HepG2 (cell line): ENCODE measurements around the gene ILDR2. TPM values are rescaled to one million over a fixed set of nuclear protein-coding genes. Genes with fewer than 3 reads are reported as not detected.

Experiments used
- ATAC-seq: fragments of 200-7000 bp; cut with Tn5 transposase; 3 replicates; pipeline ENCODE4 v1.9.1; 2020; ENCODE audit warnings: mild to moderate bottlenecking, moderate library complexity
- BruUV-seq: library from RNA; stranded (reverse); fragments of 400-500 nt; replicated peaks from 2 replicates; lab custom pipeline; 2021; lab: Mats Ljungman, UMichigan
- CTCF ChIA-PET: fragments of 300-600 bp; formaldehyde crosslinking; extraction: SDS; loops from one replicate; lab custom pipeline; 2021; ENCODE audit warnings: low total read pairs, inconsistent platforms, low intra/inter-chr PET ratio; lab: Yijun Ruan, JAX
- POLR2A ChIA-PET: fragments of 350-600 bp; sonication (Branson Sonifier 250); formaldehyde crosslinking; loops from one replicate; lab custom pipeline; 2020; ENCODE audit warnings: antibody characterized with exemption, inconsistent platforms; lab: Yijun Ruan, JAX
- DNase-seq: peaks from one replicate; pipeline ENCODE4 v3.0.0-alpha.2; 2015; ENCODE audit warnings: low spot score
- FAIRE-seq: peaks from 3 replicates; lab custom pipeline; 2011; peaks lifted over from hg19 to GRCh38; lab: Jason Lieb, UNC
- H2AFZ ChIP-seq: one replicate; pipeline ENCODE4 v1.6.1; 2011; ENCODE audit warnings: low read length, inconsistent platforms
- H3K27ac ChIP-seq: fragments of 300-600 bp; 3 replicates; pipeline ENCODE4 v1.8.0; 2011; ENCODE audit warnings: mixed run types, mild to moderate bottlenecking, mixed read lengths, low read length, inconsistent platforms; ENCODE audit not compliant: insufficient read depth; ENCODE audit errors: extremely low read length
- H3K27me3 ChIP-seq, 2 experiments: fragments of 200-600 bp in 1 of 2; 2 replicates in 1 of 2; 3 replicates in 1 of 2; pipeline versions ENCODE4 v1.6.0 to v1.8.0; 2011; ENCODE audit warnings: low read length in 2 of 2, mild to moderate bottlenecking in 2 of 2, moderate library complexity in 2 of 2, inconsistent platforms in 1 of 2; ENCODE audit not compliant: insufficient read depth in 2 of 2, control insufficient read depth in 1 of 2
- H3K36me3 ChIP-seq, 2 experiments: fragments of 200-600 bp in 1 of 2; replicated peaks in 1 of 2; 2 replicates in 1 of 2; 3 replicates in 1 of 2; pipeline versions ENCODE4 v1.5.1 to v1.8.0; 2011; ENCODE audit warnings: low read length in 2 of 2, inconsistent platforms in 1 of 2; ENCODE audit not compliant: insufficient read depth in 2 of 2, control insufficient read depth in 1 of 2
- H3K4me1 ChIP-seq: 2 replicates; pipeline ENCODE4 v1.5.1; 2012; ENCODE audit warnings: low read length, inconsistent platforms; ENCODE audit not compliant: insufficient read depth
- H3K4me2 ChIP-seq: 2 replicates; pipeline ENCODE4 v1.6.0; 2011; ENCODE audit warnings: low read depth, low read length, inconsistent platforms
- H3K4me3 ChIP-seq, 3 experiments: fragments of 200-600 bp in 1 of 3; sonication (generic), shearing (Covaris generic) in 1 of 3; replicated peaks in 1 of 3; 2 replicates each; pipeline ENCODE4 v1.5.1; 2011 to 2016; ENCODE audit warnings: low read length in 3 of 3, inconsistent platforms in 2 of 3, low read depth in 2 of 3, mild to moderate bottlenecking in 2 of 3, control low read depth in 1 of 3, mixed read lengths in 1 of 3; ENCODE audit not compliant: insufficient read depth in 1 of 3
- H3K79me2 ChIP-seq: one replicate; pipeline ENCODE4 v1.6.1; 2011; ENCODE audit warnings: low read length, inconsistent platforms; ENCODE audit not compliant: insufficient read depth
- H3K9ac ChIP-seq: 2 replicates; pipeline ENCODE4 v1.6.0; 2011; ENCODE audit warnings: mild to moderate bottlenecking, low read depth, low read length, inconsistent platforms; ENCODE audit not compliant: insufficient read depth
- H3K9me3 ChIP-seq: 2 replicates; pipeline ENCODE4 v1.5.1; 2012; ENCODE audit warnings: mild to moderate bottlenecking, low read length
- H4K20me1 ChIP-seq: 2 replicates; pipeline ENCODE4 v1.6.0; 2011; ENCODE audit warnings: inconsistent platforms, mild to moderate bottlenecking, low read length, moderate library complexity; ENCODE audit not compliant: insufficient read depth
- ASH2L ChIP-seq: fragments of 300-600, 200-600 bp; sonication (generic); IDR thresholded peaks from 2 replicates; pipeline ENCODE4 v1.7.0; 2017; ENCODE audit warnings: low read depth, mild to moderate bottlenecking, moderate library complexity, mixed read lengths, low read length; ENCODE audit not compliant: insufficient read length
- MBD4 ChIP-seq: IDR thresholded peaks from 2 replicates; pipeline ENCODE4 v1.6.1; 2012; ENCODE audit warnings: low read length, inconsistent platforms, borderline replicate concordance
- SAP130 ChIP-seq: IDR thresholded peaks from 2 replicates; pipeline ENCODE4 v1.6.1; 2016; ENCODE audit warnings: low read depth
- TCF12 ChIP-seq, 2 experiments: fragments of 450-650 bp in 1 of 2; sonication (generic) in 1 of 2; formaldehyde crosslinking in 1 of 2; IDR thresholded peaks; 2 replicates each; pipeline versions ENCODE4 v1.6.1 to v1.8.0; 2017 to 2022; ENCODE audit warnings: antibody characterized with exemption in 1 of 2, mild to moderate bottlenecking in 1 of 2, missing genetic modification reagents in 1 of 2, moderate library complexity in 1 of 2
- ZMAT3 ChIP-seq: sonication (generic); formaldehyde crosslinking; conservative IDR thresholded peaks from 2 replicates; pipeline ENCODE4 v1.7.0; 2021; ENCODE audit warnings: missing genetic modification reagents
- ZMYM2 ChIP-seq: sonication (generic); formaldehyde crosslinking; IDR thresholded peaks from 2 replicates; pipeline ENCODE4 v1.8.0; 2022; ENCODE audit warnings: mild to moderate bottlenecking, missing genetic modification reagents
- ZNF12 ChIP-seq: sonication (generic); formaldehyde crosslinking; IDR thresholded peaks from 2 replicates; pipeline ENCODE4 v1.5.0; 2020; ENCODE audit warnings: missing genetic modification reagents
- ZNF121 ChIP-seq: sonication (generic); formaldehyde crosslinking; IDR thresholded peaks from 2 replicates; pipeline ENCODE4 v1.5.0; 2020; ENCODE audit warnings: mild to moderate bottlenecking, missing genetic modification reagents
- ZNF205 ChIP-seq: IDR thresholded peaks from 2 replicates; pipeline ENCODE4 v1.6.1; 2018; ENCODE audit warnings: missing biosample characterization, missing genetic modification reagents
- WGBS: methylation state at CpG from one replicate; pipeline ENCODE4 v1.1.6; 2017; ENCODE audit warnings: low lambda C conversion rate; 5-methylcytosine and 5-hydroxymethylcytosine counted together
- in situ Hi-C: cut with HindIII; loops from 2 replicates; pipeline ENCODE4 v1.10.0; 2017; ENCODE audit warnings: low pct_unique_long_range_greater_than_20kb; ENCODE audit not compliant: extremely low pct_ligation_motif_present
- intact Hi-C: fragments of 100-400 bp; cut with micrococcal nuclease; formaldehyde crosslinking; loops from one replicate; pipeline ENCODE4 v1.10.0; 2022; ENCODE audit not compliant: unreplicated experiment
- polyA plus RNA-seq, 8 experiments: library from polyadenylated mRNA; depleted of rRNA in 3 of 8; stranded (reverse) in 7 of 8; unstranded in 1 of 8; fragments of >200 nt; fragmentation: Illumina TruSeq in 4 of 8; extraction: Trizol in 4 of 8; gene quantifications; 2 replicates each; pipeline versions ENCODE4 v1.2.1 to v1.2.3, GENCODE V29; 2011 to 2016; ENCODE audit warnings: low read depth in 4 of 8, missing spikeins in 1 of 8, mixed read lengths in 1 of 8; ENCODE audit not compliant: insufficient read depth in 1 of 8
- total RNA-seq, 5 experiments: library from RNA; depleted of rRNA; stranded (reverse); fragments of >200 nt; fragmentation: Illumina TruSeq; extraction: Trizol; gene quantifications; 2 replicates each; pipeline ENCODE4 v1.2.3, GENCODE V29; 2016; ENCODE audit warnings: low read depth in 1 of 5
- TF ChIP-seq, protein P1 (sequence below): sonication (generic); formaldehyde crosslinking; IDR thresholded peaks from 2 replicates; pipeline ENCODE4 v1.5.0; 2020; ENCODE audit warnings: mild to moderate bottlenecking, missing genetic modification reagents, borderline replicate concordance
- TF ChIP-seq, protein P2 (sequence below): sonication (generic); formaldehyde crosslinking; IDR thresholded peaks from 2 replicates; pipeline ENCODE4 v1.5.0; 2020; ENCODE audit warnings: missing genetic modification reagents

The ILDR2 gene
- total and polyA plus RNA-seq, 2 of the 13 experiments (the other 11 are each of a cell fraction or from before 2014, with no cell fraction given): 0.04 TPM; not detected in 1

DNA sequence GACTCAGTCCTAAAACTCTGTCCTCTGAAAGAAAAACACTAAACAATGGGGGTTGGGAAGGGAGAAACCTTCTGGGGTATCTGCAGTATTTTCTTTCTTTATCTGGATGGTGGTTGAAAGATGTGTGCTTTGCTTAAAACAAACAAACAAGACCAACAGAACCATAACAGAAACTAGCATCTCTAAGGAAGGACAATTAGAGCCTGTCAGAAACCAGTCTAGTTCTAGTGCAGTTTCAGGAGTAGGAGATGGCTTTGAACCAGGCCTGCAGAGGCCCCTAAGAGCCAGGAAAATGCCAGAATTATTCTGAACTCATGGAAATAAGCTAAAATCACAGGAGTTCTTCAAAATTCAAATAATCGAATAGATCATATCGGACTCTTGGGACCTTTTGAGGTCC lies 18.5 kb downstream of the ILDR2 start:
- WGBS: 3% methylated on average over 2 of the region's 2 CpGs
- CTCF ChIA-PET: no interaction called here
- BruUV-seq: no TSS peak

DNA sequence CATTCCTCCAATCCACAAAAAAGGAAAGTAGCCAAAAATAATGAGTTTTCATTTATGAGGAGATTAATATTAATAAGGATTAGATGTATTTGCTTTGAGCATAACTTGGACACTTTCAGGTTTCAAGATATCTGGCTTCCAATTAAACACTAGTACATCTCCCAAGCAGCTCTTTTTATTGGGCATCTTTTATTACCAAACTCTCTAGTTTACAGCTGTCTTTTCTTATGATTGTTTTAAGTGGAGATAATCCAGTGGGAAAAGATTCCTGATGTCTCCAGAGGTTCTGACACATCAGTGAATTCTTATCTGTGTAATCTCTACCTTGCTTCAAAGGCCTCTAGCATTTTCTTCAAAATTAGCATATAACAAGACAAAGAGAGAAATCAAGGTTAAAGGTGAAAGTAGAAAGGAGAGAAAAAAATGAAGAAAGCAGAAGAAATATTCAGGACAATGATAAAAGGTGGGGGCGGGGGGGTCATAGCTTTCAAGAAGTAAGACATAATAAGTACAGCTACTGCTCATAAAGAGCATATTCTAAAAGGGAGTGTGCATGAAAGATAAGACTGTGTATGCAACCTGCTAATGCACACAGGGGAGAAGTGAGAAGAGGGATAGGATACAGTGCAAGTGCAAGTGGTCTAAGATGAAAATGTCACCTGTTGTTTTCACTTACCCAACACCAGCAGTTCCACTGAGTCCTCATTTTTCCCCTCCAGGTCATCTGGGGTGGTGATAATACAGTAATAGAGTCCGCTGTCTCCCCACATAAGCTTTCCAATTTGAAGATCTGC lies 19.1 kb downstream of the ILDR2 start:
- ATAC-seq (no peak), FAIRE-seq (no peak)
- no TSS peak for BruUV-seq

More for the DNA sequence above, 18.5 kb downstream of the ILDR2 start:
- DNase-seq (no peak), FAIRE-seq (no peak)
- H3K9me3 ChIP-seq: no peaks in the 10 kb centered on the region
- H4K20me1 ChIP-seq: no peaks in the 10 kb centered on the region
- no peak overlapping the region for H3K4me2 ChIP-seq
- H3K27ac ChIP-seq: no peak overlapping the region
- in situ Hi-C loops: no loop called here
- TF ChIP-seq MBD4: no peak
- TF ChIP-seq, all 625 proteins: peak for 0
- POLR2A ChIA-PET: no interaction called here
- no peaks in the 10 kb centered on the region for H3K79me2 ChIP-seq
- H3K4me3 ChIP-seq: no peak overlapping the region
- no peaks in the 10 kb centered on the region for H3K27me3 ChIP-seq
- no peak overlapping the region for H2AFZ ChIP-seq
- H3K4me1 ChIP-seq: no peaks in the 10 kb centered on the region
- no peak overlapping the region for H3K9ac ChIP-seq
- intact Hi-C loops: no loop called here
- ATAC-seq: no peak
- H3K36me3 ChIP-seq: no peaks in the 10 kb centered on the region

More for the DNA sequence above, 19.1 kb downstream of the ILDR2 start:
- H3K9ac ChIP-seq: no peak overlapping the region
- H3K36me3 ChIP-seq: no peaks in the 10 kb centered on the region
- H3K4me1 ChIP-seq: no peaks in the 10 kb centered on the region
- 3% methylated on average over 2 of the region's 2 CpGs for WGBS
- H3K4me2 ChIP-seq: no peak overlapping the region
- H3K79me2 ChIP-seq: no peaks in the 10 kb centered on the region
- ChIA-PET POLR2A (no interaction called here), CTCF (no interaction called here)
- H4K20me1 ChIP-seq: no peaks in the 10 kb centered on the region
- intact Hi-C loops: no loop called here
- no peaks in the 10 kb centered on the region for H3K27me3 ChIP-seq
- in situ Hi-C loops: no loop called here
- no peak for TF ChIP-seq SAP130
- TF ChIP-seq ZNF121: no peak
- TF ChIP-seq, protein P1, sequence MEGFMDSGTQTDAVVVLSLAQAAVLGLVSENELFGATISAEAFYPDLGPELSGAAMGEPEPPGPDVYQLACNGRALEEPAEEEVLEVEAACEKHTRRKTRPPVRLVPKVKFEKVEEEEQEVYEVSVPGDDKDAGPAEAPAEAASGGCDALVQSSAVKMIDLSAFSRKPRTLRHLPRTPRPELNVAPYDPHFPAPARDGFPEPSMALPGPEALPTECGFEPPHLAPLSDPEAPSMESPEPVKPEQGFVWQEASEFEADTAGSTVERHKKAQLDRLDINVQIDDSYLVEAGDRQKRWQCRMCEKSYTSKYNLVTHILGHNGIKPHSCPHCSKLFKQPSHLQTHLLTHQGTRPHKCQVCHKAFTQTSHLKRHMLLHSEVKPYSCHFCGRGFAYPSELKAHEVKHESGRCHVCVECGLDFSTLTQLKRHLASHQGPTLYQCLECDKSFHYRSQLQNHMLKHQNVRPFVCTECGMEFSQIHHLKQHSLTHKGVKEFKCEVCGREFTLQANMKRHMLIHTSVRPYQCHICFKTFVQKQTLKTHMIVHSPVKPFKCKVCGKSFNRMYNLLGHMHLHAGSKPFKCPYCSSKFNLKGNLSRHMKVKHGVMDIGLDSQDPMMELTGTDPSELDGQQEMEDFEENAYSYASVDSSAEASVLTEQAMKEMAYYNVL (CRISPR knock-in tag): no peak
- TF ChIP-seq TCF12 (IDR thresholded peaks at IDR 0.05): no peak
- no peak for TF ChIP-seq TCF12 (CRISPR knock-in tag; IDR thresholded peaks at IDR 0.05)
- TF ChIP-seq ZNF205 (CRISPR knock-in tag): no peak
- no peak for TF ChIP-seq ZNF12 (CRISPR knock-in tag)
- TF ChIP-seq ZMAT3 (CRISPR knock-in tag): no peak
- TF ChIP-seq, protein P2, sequence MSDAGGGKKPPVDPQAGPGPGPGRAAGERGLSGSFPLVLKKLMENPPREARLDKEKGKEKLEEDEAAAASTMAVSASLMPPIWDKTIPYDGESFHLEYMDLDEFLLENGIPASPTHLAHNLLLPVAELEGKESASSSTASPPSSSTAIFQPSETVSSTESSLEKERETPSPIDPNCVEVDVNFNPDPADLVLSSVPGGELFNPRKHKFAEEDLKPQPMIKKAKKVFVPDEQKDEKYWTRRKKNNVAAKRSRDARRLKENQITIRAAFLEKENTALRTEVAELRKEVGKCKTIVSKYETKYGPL (CRISPR knock-in tag): no peak
- no peak for TF ChIP-seq ZMYM2
- TF ChIP-seq ASH2L: no peak
- H3K27ac ChIP-seq: no peak overlapping the region
- H2AFZ ChIP-seq: no peak overlapping the region
- no peak overlapping the region for H3K4me3 ChIP-seq
- DNase-seq: no peak
- no peaks in the 10 kb centered on the region for H3K9me3 ChIP-seq
